Thyroid gland (tissue), 4 donors: ENCODE results near the gene IQSEC3. TPM values are rescaled to one million over a fixed set of nuclear protein-coding genes. Genes with fewer than 3 reads are reported as not detected.

ENCODE experiments used
- DNase-seq, 2 donors: peaks; one replicate each; pipeline ENCODE4 v3.0.0-alpha.2; 2019
- H3K27ac ChIP-seq, 3 donors: fragments of 200-600 bp; sonication (generic); 1 replicate in 2 of 3; 2 replicates in 1 of 3; pipeline ENCODE4 v1.5.1; 2016 to 2019; ENCODE audit warnings: mild to moderate bottlenecking in 1 of 3, moderate library complexity in 1 of 3
- H3K27me3 ChIP-seq: fragments of 200-600 bp; sonication (generic); one replicate; pipeline ENCODE4 v1.5.1; 2019
- H3K36me3 ChIP-seq, 2 donors: fragments of 200-600 bp; sonication (generic); one replicate each; pipeline ENCODE4 v1.5.1; 2016 to 2019
- H3K4me1 ChIP-seq, 2 donors: fragments of 200-600 bp; sonication (generic); one replicate each; pipeline ENCODE4 v1.5.1; 2017 to 2019
- H3K4me3 ChIP-seq, 3 donors: fragments of 200-600 bp; sonication (generic); replicated peaks in 1 of 3; 1 replicate in 2 of 3; 2 replicates in 1 of 3; pipeline ENCODE4 v1.5.1; 2016; ENCODE audit warnings: mild to moderate bottlenecking in 1 of 3
- H3K9me3 ChIP-seq: fragments of 200-600 bp; sonication (generic); one replicate; pipeline ENCODE4 v1.5.1; 2017
- POLR2A ChIP-seq, 2 donors: fragments of 450-650 bp; IDR thresholded peaks; one replicate each; pipeline ENCODE4 v1.6.1; 2017; ENCODE audit warnings: antibody characterized with exemption in 2 of 2, mild to moderate bottlenecking in 2 of 2, moderate library complexity in 1 of 2
- WGBS, 2 donors: methylation state at CpG; one replicate each; pipeline ENCODE4 v1.1.5; 2017; 5-methylcytosine and 5-hydroxymethylcytosine counted together
- intact Hi-C: fragments of 100-400 bp; cut with DNase I; formaldehyde crosslinking; loops from one replicate; pipeline ENCODE4 v1.15.1; 2023
- total RNA-seq, 4 donors: library from RNA; depleted of rRNA; stranded (reverse); fragments of >200 nt; gene quantifications; one replicate each; pipeline ENCODE4 v1.2.3, GENCODE V29; 2016
- TF ChIP-seq, protein P1 (sequence below), 6 experiments: fragments of 200-600 bp in 3 of 6; fragments of 450-650 bp in 3 of 6; sonication (generic) in 3 of 6; IDR thresholded peaks; one replicate each; pipeline ENCODE4 v1.5.1; 2016 to 2019; ENCODE audit warnings: antibody characterized with exemption in 6 of 6, mild to moderate bottlenecking in 2 of 6, inconsistent platforms in 1 of 6, moderate library complexity in 1 of 6

Gene IQSEC3
- total RNA-seq, 4 donors from 2014 or later, result 0.27 to 1.3 (median 1.0) TPM

GRCh38 chr12:135138-135537 lies 68.6 kb downstream of the IQSEC3 start:
- Histone ChIP-seq H3K27ac (no peak overlapping the region), H3K4me1 (peaks cover 4 to 10% of the 10 kb centered on the region in 2 donors), H3K36me3 (no peaks in the 10 kb centered on the region), H3K9me3 (no peaks in the 10 kb centered on the region), H3K27me3 (no peaks in the 10 kb centered on the region), H3K4me3 (no peak overlapping the region)
- no peak for DNase-seq
- WGBS, 2 donors, result 64 to 66% methylated on average over 2 of the region's 2 CpGs
- TF ChIP-seq POLR2A (IDR thresholded peaks at IDR 0.05), result no peak
- TF ChIP-seq, protein P1, sequence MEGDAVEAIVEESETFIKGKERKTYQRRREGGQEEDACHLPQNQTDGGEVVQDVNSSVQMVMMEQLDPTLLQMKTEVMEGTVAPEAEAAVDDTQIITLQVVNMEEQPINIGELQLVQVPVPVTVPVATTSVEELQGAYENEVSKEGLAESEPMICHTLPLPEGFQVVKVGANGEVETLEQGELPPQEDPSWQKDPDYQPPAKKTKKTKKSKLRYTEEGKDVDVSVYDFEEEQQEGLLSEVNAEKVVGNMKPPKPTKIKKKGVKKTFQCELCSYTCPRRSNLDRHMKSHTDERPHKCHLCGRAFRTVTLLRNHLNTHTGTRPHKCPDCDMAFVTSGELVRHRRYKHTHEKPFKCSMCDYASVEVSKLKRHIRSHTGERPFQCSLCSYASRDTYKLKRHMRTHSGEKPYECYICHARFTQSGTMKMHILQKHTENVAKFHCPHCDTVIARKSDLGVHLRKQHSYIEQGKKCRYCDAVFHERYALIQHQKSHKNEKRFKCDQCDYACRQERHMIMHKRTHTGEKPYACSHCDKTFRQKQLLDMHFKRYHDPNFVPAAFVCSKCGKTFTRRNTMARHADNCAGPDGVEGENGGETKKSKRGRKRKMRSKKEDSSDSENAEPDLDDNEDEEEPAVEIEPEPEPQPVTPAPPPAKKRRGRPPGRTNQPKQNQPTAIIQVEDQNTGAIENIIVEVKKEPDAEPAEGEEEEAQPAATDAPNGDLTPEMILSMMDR (IDR thresholded peaks at IDR 0.05), result no peak
- intact Hi-C loops, result no loop called here

DNA sequence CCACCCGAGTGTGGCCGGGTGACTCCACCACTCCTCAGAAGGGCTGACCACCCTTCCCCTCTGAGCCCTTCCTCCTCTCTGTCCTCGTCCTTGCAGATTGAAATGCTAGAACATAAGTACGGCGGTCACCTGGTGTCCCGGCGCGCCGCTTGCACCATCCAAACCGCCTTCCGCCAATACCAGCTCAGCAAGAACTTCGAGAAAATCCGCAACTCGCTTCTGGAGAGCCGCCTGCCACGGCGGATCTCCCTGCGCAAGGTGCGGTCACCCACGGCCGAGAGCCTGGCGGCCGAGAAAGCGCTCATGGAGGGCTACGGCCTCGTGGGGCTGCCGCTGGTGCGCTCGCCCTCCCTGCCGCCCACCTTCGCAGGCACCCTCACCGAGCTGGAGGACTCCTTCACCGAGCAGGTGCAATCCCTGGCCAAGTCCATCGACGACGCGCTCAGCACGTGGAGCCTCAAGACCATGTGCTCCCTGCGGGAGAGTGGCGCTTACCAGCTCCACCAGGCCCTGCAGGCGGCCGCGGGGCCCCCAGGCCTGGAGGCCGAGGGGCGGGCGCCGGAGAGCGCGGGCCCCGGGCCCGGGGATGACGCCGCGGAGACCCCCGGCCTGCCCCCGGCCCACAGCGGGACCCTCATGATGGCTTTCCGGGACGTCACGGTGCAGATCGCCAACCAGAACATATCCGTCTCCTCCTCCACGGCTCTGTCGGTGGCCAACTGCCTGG lies 71.8 kb downstream of the IQSEC3 start:
- Histone ChIP-seq H3K36me3 (no peaks in the 10 kb centered on the region), H3K4me1 (peaks cover 4 to 10% of the 10 kb centered on the region in 2 donors), H3K9me3 (no peaks in the 10 kb centered on the region), H3K4me3 (peak overlapping the region in 1 of 3 donors; percentile 12), H3K27me3 (no peaks in the 10 kb centered on the region), H3K27ac (no peak overlapping the region)
- no peak for TF ChIP-seq POLR2A (IDR thresholded peaks at IDR 0.05)
- 95% methylated on average over 25 to 32 of the region's 64 CpGs for WGBS, 2 donors
- DNase-seq, result no peak
- intact Hi-C loops, result no loop called here

- DNase-seq, result peak; percentile 17 to 20
- no peak for TF ChIP-seq POLR2A (IDR thresholded peaks at IDR 0.05)
- TF ChIP-seq, protein P1 (IDR thresholded peaks at IDR 0.05), result no peak
- no peak overlapping the region for H3K27ac ChIP-seq
- no peaks in the 10 kb centered on the region for H3K36me3 ChIP-seq
- WGBS, 2 donors, result 14 to 33% methylated on average over 33 to 43 of the region's 49 CpGs
- intact Hi-C loops, result no loop called here
- peak overlapping the region in 1 of 3 donors; percentile 12 for H3K4me3 ChIP-seq
- H3K4me1 ChIP-seq, result peaks cover 4 to 10% of the 10 kb centered on the region in 2 donors
- H3K9me3 ChIP-seq, result no peaks in the 10 kb centered on the region
- no peaks in the 10 kb centered on the region for H3K27me3 ChIP-seq
Measured at GRCh38 chr12:138898-139534, 72.4 kb downstream of the IQSEC3 start.

DNA sequence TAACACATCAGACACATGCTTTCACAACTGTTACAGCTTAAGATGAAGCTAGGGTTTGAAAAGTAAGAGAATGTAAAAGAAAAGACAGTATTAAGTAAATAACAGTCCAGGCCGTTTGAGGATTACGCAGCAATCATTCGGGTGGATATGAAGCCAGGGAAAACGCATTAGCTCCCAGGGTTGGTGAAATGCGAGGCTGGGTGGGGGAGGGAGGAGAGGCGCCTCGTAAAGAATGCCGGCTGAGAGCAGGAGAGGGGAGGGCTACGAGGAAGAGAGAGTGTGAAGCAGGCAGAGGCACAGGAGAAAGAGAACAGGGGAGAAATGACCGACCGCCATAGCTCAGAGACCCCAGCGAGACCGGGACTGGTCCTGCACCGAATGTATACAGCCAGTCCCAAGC lies 73.0 kb downstream of the IQSEC3 start:
- no peaks in the 10 kb centered on the region for H3K9me3 ChIP-seq
- H3K36me3 ChIP-seq, result no peaks in the 10 kb centered on the region
- no peaks in the 10 kb centered on the region for H3K27me3 ChIP-seq
- peak in 1 of 2 donors; percentile 8 for DNase-seq
- TF ChIP-seq, protein P1 (IDR thresholded peaks at IDR 0.05), result no peak
- TF ChIP-seq POLR2A (IDR thresholded peaks at IDR 0.05), result no peak
- 17 to 27% methylated on average over 14 of the region's 14 CpGs for WGBS, 2 donors
- H3K4me1 ChIP-seq, result peaks cover 4 to 10% of the 10 kb centered on the region in 2 donors
- H3K27ac ChIP-seq, result no peak overlapping the region
- intact Hi-C loops, result no loop called here
- peak overlapping the region in 1 of 3 donors; percentile 12 for H3K4me3 ChIP-seq

DNA sequence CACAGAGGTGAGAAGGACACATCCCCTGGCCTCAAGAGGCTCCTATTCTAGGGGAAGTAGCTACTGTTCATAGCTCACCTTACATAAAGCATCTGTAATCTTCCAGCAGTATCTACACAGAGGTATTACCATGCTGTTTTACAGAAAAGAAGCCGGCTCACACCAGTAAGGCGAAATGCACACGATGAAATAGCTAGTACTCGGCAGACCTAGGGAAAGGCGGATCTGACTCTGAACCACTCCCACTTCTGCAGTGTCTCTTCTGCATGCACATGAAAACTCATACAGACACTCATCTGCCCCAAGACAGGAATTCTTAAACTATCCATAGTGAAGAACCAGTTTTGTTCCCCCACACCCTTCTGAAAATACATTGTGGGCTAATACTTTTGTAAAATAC lies 73.6 kb downstream of the IQSEC3 start:
- H3K27ac ChIP-seq, result no peak overlapping the region
- DNase-seq, result no peak
- H3K9me3 ChIP-seq, result no peaks in the 10 kb centered on the region
- 63 to 87% methylated on average over 5 of the region's 5 CpGs for WGBS, 2 donors
- TF ChIP-seq, protein P1 (IDR thresholded peaks at IDR 0.05), result no peak
- no peak for TF ChIP-seq POLR2A (IDR thresholded peaks at IDR 0.05)
- no peaks in the 10 kb centered on the region for H3K36me3 ChIP-seq
- no peak overlapping the region for H3K4me3 ChIP-seq
- H3K4me1 ChIP-seq, result peaks cover 4 to 10% of the 10 kb centered on the region in 2 donors
- H3K27me3 ChIP-seq, result no peaks in the 10 kb centered on the region
- intact Hi-C loops, result no loop called here
